Muscle layer of colon (tissue), 2 donors: ENCODE measurements around the gene S100A8.

Experiments
- H3K27ac ChIP-seq: one replicate; pipeline ENCODE4 v1.7.0; 2013; ENCODE audit warnings: low read depth, mild to moderate bottlenecking, low read length, moderate library complexity
- H3K27me3 ChIP-seq, 2 donors: one replicate each; pipeline ENCODE4 v1.7.0; 2013; ENCODE audit warnings: low read length in 2 of 2, mild to moderate bottlenecking in 2 of 2; ENCODE audit not compliant: insufficient read depth in 2 of 2, control insufficient read depth in 1 of 2
- H3K36me3 ChIP-seq: one replicate; pipeline ENCODE4 v1.7.0; 2013; ENCODE audit warnings: mild to moderate bottlenecking, low read length; ENCODE audit not compliant: insufficient read depth
- H3K4me1 ChIP-seq: one replicate; pipeline ENCODE4 v1.7.0; 2013; ENCODE audit warnings: mild to moderate bottlenecking, low read length; ENCODE audit not compliant: insufficient read depth
- H3K4me3 ChIP-seq, 2 donors: one replicate each; pipeline ENCODE4 v1.7.0; 2013; ENCODE audit warnings: low read length in 2 of 2, low read depth in 1 of 2, mild to moderate bottlenecking in 1 of 2, moderate library complexity in 1 of 2
- H3K9ac ChIP-seq: one replicate; pipeline ENCODE4 v1.7.0; 2013; ENCODE audit warnings: low read length
- H3K9me3 ChIP-seq: one replicate; pipeline ENCODE4 v1.7.0; 2013; ENCODE audit warnings: mild to moderate bottlenecking, low read length
- donor health status: abdominal sarcoma.
- donor health status: Adenocarcinoma of cecum.

The S100A8 gene

DNA sequence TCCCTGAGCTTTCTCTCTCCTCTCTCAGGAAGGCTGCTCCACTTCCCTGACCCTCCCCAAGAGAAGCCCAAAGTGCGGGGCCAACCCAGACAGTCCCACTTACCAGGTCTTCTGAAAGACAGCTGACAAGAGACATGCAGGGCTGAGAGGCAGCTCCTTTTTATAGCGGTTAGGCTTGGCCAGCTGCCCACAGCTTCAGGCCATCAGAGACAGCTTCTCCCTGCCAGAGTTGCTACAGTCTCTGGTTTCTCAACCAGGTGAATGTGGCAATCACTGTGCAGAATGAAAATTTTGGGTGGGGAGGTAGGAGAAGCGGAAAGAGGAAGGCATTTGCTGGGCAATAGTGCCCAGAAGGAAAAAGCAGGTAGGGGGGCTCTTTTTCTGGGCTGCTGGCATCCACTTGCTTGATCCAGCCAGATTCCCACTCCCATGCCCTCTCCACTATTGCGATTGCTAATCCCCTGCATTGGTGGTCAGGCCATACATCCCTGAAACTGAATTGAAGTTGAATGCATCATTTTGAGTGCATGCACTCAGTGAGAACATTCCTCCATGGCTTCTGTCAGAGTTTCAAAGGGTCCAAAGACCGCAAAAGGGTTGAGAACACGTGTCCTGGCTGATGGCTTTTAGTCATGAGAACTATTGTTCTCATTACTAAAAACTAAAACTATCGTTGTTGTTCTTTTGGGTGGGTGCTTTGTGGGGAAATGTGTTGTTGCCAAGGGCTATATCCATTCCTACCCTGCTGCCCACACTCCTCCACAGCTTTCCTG is at the start of gene S100A8:
S100A8 (minus strand) TSS at position 136 of the 773 bp plus-strand sequence. CDS start 538 bp downstream, outside the sequence.
- no peak within 1 kb of the TSS for H3K9ac ChIP-seq
- H3K9me3 ChIP-seq, result no peaks in the 10 kb centered on the region
- no peaks in the 10 kb centered on the region for H3K27me3 ChIP-seq
- no peaks in the 10 kb centered on the region for H3K36me3 ChIP-seq
- H3K4me3 ChIP-seq, result no peak within 1 kb of the TSS
- H3K27ac ChIP-seq, result no peak within 1 kb of the TSS
- H3K4me1 ChIP-seq, result no peaks in the 10 kb centered on the region

DNA sequence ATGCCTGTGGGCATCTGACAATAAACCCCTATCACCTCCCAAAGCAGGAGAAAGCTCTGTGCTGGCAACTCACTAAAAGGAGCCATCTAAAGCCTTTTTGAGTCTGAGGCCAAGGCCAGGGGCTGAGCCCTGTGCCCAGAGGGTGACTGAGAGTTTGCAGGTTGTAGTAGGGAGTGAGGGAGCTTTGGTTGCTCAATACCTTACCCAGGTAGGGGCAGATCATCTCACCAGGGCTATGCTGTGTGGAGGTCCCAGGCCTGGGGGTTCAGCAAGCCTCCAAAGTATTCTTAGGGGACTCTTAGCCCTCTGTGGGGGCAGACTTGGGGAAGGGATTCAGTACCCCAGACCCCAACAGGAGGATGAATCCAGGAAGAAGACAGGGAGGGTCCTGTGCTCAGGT is 48.4 kb upstream of the S100A8 start:
- Histone ChIP-seq H3K4me1 (no peaks in the 10 kb centered on the region), H3K27ac (no peak overlapping the region), H3K9ac (no peak overlapping the region), H3K9me3 (no peaks in the 10 kb centered on the region), H3K27me3 (no peaks in the 10 kb centered on the region), H3K4me3 (no peak overlapping the region), H3K36me3 (no peaks in the 10 kb centered on the region)

DNA sequence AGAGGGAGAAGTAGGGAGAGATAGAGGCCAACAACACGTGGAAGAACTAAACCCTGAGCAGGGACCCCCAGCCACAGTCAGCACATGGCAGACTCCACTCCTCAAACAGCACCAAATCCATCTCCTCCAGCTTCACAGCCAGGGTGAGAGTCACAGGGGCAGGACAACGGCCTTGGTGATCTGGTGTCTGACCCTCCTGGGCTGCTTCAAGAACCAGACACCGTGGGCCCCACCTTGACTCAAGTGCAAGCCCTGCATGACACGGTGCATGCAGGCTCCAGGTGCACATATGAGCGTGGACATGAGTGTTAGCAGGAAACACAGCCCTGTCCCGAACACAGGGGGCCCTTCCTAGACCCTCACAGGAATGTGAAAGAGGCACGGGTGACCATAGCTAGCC is 47.7 kb upstream of the S100A8 start:
- no peaks in the 10 kb centered on the region for H3K27me3 ChIP-seq
- no peak overlapping the region for H3K9ac ChIP-seq

DNA sequence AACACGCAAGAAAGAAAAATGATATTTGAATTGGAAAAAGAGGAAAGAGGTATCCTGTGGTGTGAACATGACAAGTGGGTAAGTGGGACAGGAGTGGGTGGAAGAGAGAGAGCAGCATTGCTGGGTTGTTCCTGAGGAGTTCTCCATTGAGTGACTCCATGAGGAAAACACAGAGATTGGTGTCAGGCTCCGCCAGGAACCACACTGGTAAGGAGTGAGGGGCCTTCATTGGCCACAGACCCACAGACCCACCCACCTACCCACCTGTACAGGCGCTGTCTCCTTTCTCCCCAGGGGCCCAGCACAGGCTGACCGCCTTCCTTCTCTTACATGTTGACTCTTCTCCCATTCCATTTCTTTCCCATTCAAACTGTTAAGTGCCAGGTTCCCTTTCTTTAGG is 46.4 kb upstream of the S100A8 start:
- no peak overlapping the region for H3K9ac ChIP-seq
- H3K36me3 ChIP-seq, result no peaks in the 10 kb centered on the region
- no peak overlapping the region for H3K27ac ChIP-seq
- H3K9me3 ChIP-seq, result no peaks in the 10 kb centered on the region
- H3K27me3 ChIP-seq, result no peaks in the 10 kb centered on the region
- no peak overlapping the region for H3K4me3 ChIP-seq
- H3K4me1 ChIP-seq, result no peaks in the 10 kb centered on the region

More for the DNA sequence above, 47.7 kb upstream of the S100A8 start:
- no peaks in the 10 kb centered on the region for H3K4me1 ChIP-seq
- no peak overlapping the region for H3K4me3 ChIP-seq
- no peaks in the 10 kb centered on the region for H3K9me3 ChIP-seq
- no peaks in the 10 kb centered on the region for H3K36me3 ChIP-seq
- H3K27ac ChIP-seq, result no peak overlapping the region

DNA sequence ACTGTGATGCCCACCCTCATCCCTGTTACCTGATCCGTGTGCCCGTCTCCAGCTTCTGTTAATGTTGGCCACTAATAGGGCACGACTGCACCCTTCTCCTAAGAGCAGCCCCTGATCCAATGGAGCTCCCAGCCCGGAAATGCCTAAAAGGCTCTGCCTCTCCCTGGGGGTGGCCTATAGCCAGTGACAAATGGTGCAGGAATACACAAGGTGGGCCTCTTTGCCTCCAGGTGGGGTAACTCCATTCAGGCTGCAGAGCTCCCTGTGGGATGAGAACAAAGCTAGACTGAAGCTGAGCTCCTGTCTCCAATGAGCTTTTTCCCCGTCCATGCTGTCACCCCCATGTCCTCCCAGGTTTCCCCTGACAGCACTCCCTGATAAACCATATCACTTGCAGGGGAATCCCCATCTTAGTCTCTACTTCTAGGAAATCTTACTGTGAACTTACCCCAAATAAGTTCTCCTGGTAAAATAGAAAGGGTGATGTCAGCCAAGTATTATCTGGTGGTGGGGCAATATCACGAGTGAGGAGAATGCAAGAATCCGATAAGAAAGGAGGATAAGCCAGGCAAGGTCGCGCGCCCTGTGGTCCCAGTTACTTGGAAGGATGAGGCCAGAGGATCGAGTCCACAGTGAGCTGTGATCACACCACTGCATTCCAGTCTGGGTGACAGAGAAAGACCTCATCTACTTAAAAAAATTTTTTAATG is 44.0 kb upstream of the S100A8 start:
- no peaks in the 10 kb centered on the region for H3K9me3 ChIP-seq
- H3K9ac ChIP-seq, result no peak overlapping the region
- no peaks in the 10 kb centered on the region for H3K4me1 ChIP-seq
- H3K4me3 ChIP-seq, result no peak overlapping the region
- H3K27me3 ChIP-seq, result no peaks in the 10 kb centered on the region
- no peaks in the 10 kb centered on the region for H3K36me3 ChIP-seq
- no peak overlapping the region for H3K27ac ChIP-seq

DNA sequence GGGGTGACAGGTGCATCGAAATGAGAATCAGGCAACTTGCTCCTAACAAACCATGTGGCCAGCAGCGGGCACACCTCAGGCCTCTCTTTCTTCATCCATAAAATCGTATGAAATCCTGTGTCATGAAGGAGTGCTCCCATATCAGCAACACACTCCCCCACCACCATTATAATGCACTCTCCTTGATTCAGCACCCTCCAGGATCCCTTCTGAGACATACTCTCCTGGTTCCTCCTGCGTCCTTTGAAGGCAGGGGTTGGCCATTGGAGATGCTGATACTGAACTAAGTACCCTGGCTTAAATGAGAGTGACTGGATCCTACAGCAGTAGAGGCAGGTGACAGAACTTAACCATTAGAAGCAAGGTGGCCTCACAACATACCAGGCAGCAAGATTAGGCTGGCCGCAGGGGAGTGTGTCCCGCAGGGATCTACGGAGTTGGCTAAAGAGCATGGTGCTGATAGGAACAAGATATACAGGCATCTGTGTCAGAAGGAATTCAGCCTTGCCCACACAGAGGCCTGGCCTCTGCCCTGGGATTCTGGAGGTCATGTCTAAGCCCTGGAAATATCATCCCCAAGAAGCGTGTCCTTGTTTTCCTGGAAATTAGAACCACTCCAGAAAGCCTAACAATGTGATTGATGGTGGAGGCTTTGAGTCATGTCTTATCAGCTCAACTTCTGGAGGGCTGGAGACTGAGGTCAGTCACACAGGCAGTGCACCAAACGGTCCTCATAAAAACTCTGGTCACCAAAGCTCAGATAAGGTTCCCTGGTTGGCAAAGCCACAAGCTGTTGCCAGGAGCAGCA is 42.2 kb upstream of the S100A8 start:
- Histone ChIP-seq H3K36me3 (no peaks in the 10 kb centered on the region), H3K27ac (no peak overlapping the region), H3K4me1 (no peaks in the 10 kb centered on the region), H3K4me3 (no peak overlapping the region), H3K9me3 (no peaks in the 10 kb centered on the region), H3K27me3 (no peaks in the 10 kb centered on the region), H3K9ac (no peak overlapping the region)

DNA sequence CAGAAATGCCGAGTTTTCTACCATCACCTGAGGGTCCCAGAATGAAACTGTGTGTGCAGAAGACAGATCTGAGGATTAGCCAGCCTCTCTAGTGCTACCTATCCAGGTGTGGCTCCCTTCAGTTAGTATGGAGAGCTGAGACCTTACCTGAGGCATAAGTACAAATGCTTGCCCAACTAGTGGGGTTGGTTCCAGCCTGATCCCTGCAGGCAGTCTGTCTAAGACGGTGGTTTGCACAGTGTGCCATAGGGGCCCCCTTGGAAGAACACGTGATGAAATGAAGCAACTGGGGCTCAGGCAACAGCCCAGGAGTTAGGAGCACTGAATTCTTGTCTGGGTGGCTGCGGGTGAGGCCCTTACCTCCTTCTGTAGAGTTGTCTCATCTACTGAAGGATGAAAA is 41.1 kb upstream of the S100A8 start:
- H3K4me1 ChIP-seq, result no peaks in the 10 kb centered on the region
- no peaks in the 10 kb centered on the region for H3K9me3 ChIP-seq
- H3K9ac ChIP-seq, result no peak overlapping the region
- H3K36me3 ChIP-seq, result no peaks in the 10 kb centered on the region
- H3K27me3 ChIP-seq, result no peaks in the 10 kb centered on the region
- no peak overlapping the region for H3K4me3 ChIP-seq
- no peak overlapping the region for H3K27ac ChIP-seq

DNA sequence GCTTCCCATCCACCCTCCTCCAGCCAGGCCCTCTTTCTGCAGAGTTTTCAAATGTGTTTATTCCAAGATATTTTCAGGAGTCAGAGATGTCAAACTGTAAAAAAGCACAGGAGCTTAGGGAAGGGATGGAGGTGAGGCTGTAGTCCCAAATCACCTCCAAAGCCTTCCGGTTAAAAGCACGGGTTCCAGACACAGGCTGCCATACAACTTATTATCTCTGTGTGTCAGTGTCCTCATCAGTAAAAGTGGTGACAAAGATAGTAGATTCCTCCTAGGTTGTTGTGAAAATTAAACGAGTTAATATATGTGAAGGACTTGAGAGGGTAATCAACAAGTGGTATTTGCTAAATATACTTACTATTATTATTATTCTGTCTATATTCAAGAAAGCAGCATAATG is 40.6 kb upstream of the S100A8 start:
- no peaks in the 10 kb centered on the region for H3K4me1 ChIP-seq
- no peaks in the 10 kb centered on the region for H3K9me3 ChIP-seq
- H3K27me3 ChIP-seq, result no peaks in the 10 kb centered on the region
- H3K36me3 ChIP-seq, result no peaks in the 10 kb centered on the region
- H3K27ac ChIP-seq, result no peak overlapping the region
- no peak overlapping the region for H3K4me3 ChIP-seq
- no peak overlapping the region for H3K9ac ChIP-seq

DNA sequence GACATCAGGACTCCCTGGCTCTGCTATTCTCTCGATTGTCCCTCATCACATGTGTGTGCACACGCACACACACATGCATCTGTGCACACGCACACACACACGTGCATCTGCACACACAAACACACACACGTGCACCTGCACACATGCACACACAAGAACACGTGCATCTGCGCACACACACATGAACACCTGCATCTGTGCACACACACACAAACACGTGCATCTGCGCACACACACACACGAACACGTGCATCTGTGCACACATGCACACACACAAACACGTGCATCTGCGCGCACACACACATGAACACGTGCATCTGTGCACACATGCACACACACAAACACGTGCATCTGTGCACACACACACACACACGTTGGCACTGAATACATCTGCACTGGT is 40.1 kb upstream of the S100A8 start:
- no peaks in the 10 kb centered on the region for H3K36me3 ChIP-seq
- H3K9me3 ChIP-seq, result no peaks in the 10 kb centered on the region
- H3K9ac ChIP-seq, result no peak overlapping the region
- no peaks in the 10 kb centered on the region for H3K4me1 ChIP-seq
- no peak overlapping the region for H3K27ac ChIP-seq
- H3K27me3 ChIP-seq, result no peaks in the 10 kb centered on the region
- H3K4me3 ChIP-seq, result no peak overlapping the region

DNA sequence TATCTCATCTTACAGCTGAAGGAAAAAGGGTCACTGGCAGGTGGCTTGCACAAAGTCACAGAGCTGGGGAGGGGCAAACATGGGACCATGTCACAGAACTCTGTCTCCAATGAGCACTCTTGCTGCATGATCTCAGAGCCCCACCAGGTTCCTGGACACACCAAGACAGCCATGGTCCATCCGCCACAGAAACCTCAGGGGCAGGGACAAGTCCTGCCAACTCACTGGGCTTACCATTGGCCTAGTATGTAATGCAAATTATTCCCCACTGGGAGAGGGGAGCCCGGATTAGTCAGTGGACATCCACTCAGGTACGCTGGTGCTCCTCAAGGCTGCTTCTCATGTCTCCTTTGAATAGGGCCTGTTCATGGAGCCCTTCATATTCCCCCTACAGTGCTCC is 39.7 kb upstream of the S100A8 start:
- H3K9me3 ChIP-seq, result no peaks in the 10 kb centered on the region

DNA sequence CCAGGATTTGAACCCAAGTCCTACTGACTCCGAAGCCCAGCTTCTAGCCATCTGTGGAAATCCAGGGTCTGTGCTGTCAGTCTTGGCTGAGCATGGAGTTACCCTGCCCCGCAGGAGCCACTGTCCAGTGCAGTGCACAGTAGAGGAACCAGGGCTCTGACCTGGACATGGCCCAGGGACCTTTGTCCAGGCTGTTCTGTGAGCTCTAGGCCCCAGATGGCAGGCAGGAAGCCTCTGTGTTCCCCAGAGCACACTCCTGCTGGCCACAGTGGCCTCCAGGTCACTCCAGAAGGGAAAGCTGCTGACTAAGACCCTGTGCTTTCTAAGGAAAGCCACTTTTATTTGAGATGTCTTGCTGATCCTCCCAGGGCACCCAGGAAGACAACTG is 39.3 kb upstream of the S100A8 start:
- Histone ChIP-seq H3K36me3 (no peaks in the 10 kb centered on the region), H3K27me3 (no peaks in the 10 kb centered on the region), H3K4me3 (no peak overlapping the region)

More for the DNA sequence above, 39.7 kb upstream of the S100A8 start:
- Histone ChIP-seq H3K27me3 (no peaks in the 10 kb centered on the region), H3K9ac (no peak overlapping the region), H3K4me1 (no peaks in the 10 kb centered on the region), H3K27ac (no peak overlapping the region), H3K4me3 (no peak overlapping the region), H3K36me3 (no peaks in the 10 kb centered on the region)

More for the DNA sequence above, 39.3 kb upstream of the S100A8 start:
- H3K27ac ChIP-seq, result no peak overlapping the region
- H3K9me3 ChIP-seq, result no peaks in the 10 kb centered on the region
- no peaks in the 10 kb centered on the region for H3K4me1 ChIP-seq
- H3K9ac ChIP-seq, result no peak overlapping the region
